CD4-positive, alpha-beta T cell (primary cell): Measurements from ENCODE around the gene GPX1. TPM values are rescaled to one million over a fixed set of nuclear protein-coding genes. Genes with fewer than 3 reads are reported as not detected.

ENCODE experiments used
- ATAC-seq: fragments of 200-7000 bp; cut with Tn5 transposase; one replicate; pipeline ENCODE4 v1.10.0; 2022; ENCODE audit warnings: mild to moderate bottlenecking; ENCODE audit not compliant: poor library complexity
- CTCF ChIA-PET: fragments of 350-600 bp; sonication (Branson Sonifier 250); formaldehyde crosslinking; loops from one replicate; lab custom pipeline; 2021; ENCODE audit warnings: antibody characterized with exemption, inconsistent platforms; lab: Charles Lee
- POLR2A ChIA-PET: fragments of 350-600 bp; sonication (Branson Sonifier 250); formaldehyde crosslinking; loops from one replicate; lab custom pipeline; 2021; ENCODE audit warnings: antibody characterized with exemption, inconsistent platforms; lab: Charles Lee
- DNase-seq, 14 experiments: peaks; one replicate each; pipeline ENCODE4 v3.0.0-alpha.2; 2013 to 2020; ENCODE audit warnings: mixed read lengths in 2 of 14
- H3K27ac ChIP-seq, 2 donors: one replicate each; pipeline versions ENCODE4 v1.5.1 to v1.7.0; 2013; ENCODE audit warnings: low read length in 2 of 2, low read depth in 1 of 2, mild to moderate bottlenecking in 1 of 2
- H3K27me3 ChIP-seq, 2 experiments: 1 replicate in 1 of 2; 2 replicates in 1 of 2; pipeline versions ENCODE4 v1.6.1 to v1.7.0; 2013; ENCODE audit warnings: low read length in 2 of 2, control low read depth in 1 of 2, mild to moderate bottlenecking in 1 of 2, moderate library complexity in 1 of 2; ENCODE audit not compliant: insufficient read depth in 2 of 2, control insufficient read depth in 1 of 2
- H3K36me3 ChIP-seq: one replicate; pipeline ENCODE4 v1.6.1; 2013; ENCODE audit warnings: low read length, control low read depth; ENCODE audit not compliant: insufficient read depth
- H3K4me1 ChIP-seq: one replicate; pipeline ENCODE4 v1.6.1; 2013; ENCODE audit warnings: low read length, control low read depth; ENCODE audit not compliant: insufficient read depth
- H3K4me3 ChIP-seq: one replicate; pipeline ENCODE4 v1.5.1; 2013; ENCODE audit warnings: mild to moderate bottlenecking, low read length, moderate library complexity
- H3K9me3 ChIP-seq, 2 experiments: 1 replicate in 1 of 2; 2 replicates in 1 of 2; pipeline versions ENCODE4 v1.6.1 to v1.7.0; 2013; ENCODE audit warnings: low read length in 2 of 2, mild to moderate bottlenecking in 2 of 2, control low read depth in 1 of 2, moderate library complexity in 1 of 2; ENCODE audit not compliant: control insufficient read depth in 1 of 2, insufficient read depth in 1 of 2
- H3K27ac Mint-ChIP-seq: one replicate; pipeline ENCODE4 v1.8.0; 2020; ENCODE audit warnings: mixed read lengths
- H3K27me3 Mint-ChIP-seq: one replicate; pipeline ENCODE4 v1.8.0; 2021; ENCODE audit warnings: mixed read lengths
- H3K36me3 Mint-ChIP-seq: one replicate; pipeline ENCODE4 v1.8.0; 2021; ENCODE audit warnings: low read depth, mixed read lengths
- H3K4me1 Mint-ChIP-seq: one replicate; pipeline ENCODE4 v1.8.0; 2021; ENCODE audit warnings: low read depth, mixed read lengths
- H3K4me3 Mint-ChIP-seq: one replicate; pipeline ENCODE4 v1.8.0; 2020; ENCODE audit warnings: mild to moderate bottlenecking, mixed read lengths
- H3K9me3 Mint-ChIP-seq: one replicate; pipeline ENCODE4 v1.8.0; 2020; ENCODE audit warnings: mixed read lengths
- CTCF ChIP-seq: fragments of 200-600 bp; IDR thresholded peaks from one replicate; pipeline ENCODE4 v1.8.0; 2022; ENCODE audit warnings: antibody characterized with exemption, mild to moderate bottlenecking
- intact Hi-C, 2 experiments: fragments of 100-400 bp; cut with DNase I in 1 of 2; cut with micrococcal nuclease in 1 of 2; formaldehyde crosslinking; loops; one replicate each; pipeline versions ENCODE4 v1.15.1 to v1.9.0; 2023 to 2025; cut with DNase I, micrococcal nuclease
- total RNA-seq, 174 experiments: library from RNA in 2 of 174; stranded (reverse) in 2 of 174; gene quantifications; one replicate each; pipeline ENCODE4 v1.2.3 and lab custom pipeline; 2021 to 2026

GPX1 gene
- total RNA-seq, 2 experiments from 2014 or later, result 20.8 to 22.9 TPM

GRCh38 chr3:49339941-49340800 lies 18.0 kb downstream of the GPX1 start, which contains the start of gene USP4:
TSS of gene USP4 (minus strand) at chr3:49340053. CDS start at chr3:49340024, 29 bp downstream.
- Mint-ChIP-seq H3K36me3 (peaks cover 21% of the 10 kb centered on the region), H3K9me3 (no peaks in the 10 kb centered on the region), H3K27ac (peak within 1 kb of the TSS; percentile 91), H3K4me3 (peak within 1 kb of the TSS; percentile 86), H3K4me1 (peaks cover 53% of the 10 kb centered on the region), H3K27me3 (no peaks in the 10 kb centered on the region)
- Histone ChIP-seq H3K4me3 (peak within 1 kb of the TSS; percentile 90), H3K27ac (peak within 1 kb of the TSS; percentile 95 to 98), H3K36me3 (peaks cover 18% of the 10 kb centered on the region), H3K4me1 (peaks cover 69% of the 10 kb centered on the region), H3K27me3 (no peaks in the 10 kb centered on the region), H3K9me3 (no peaks in the 10 kb centered on the region)
- intact Hi-C loops, result loop anchor here (1.0 to 5.0 kb wide), 7 partner anchors 18 to 337 kb away; partner anchors contain the start of genes GPX1 (in 2 of the 2), NICN1 (in 2 of the 2), TCTA (in 2 of the 2) and CCDC71 (in 1 of the 2)
- DNase-seq (peak; percentile 82 to 97 (median 92)), ATAC-seq (peak; percentile 84)
- ChIA-PET CTCF (interaction anchor here (0.6 to 2.5 kb wide), 33 partner anchors 8 to 351 kb away, joined by 3 to 32 read pairs (median 3); partner anchors contain the start of genes DAG1, GPX1, NICN1 and RHOA), POLR2A (interaction anchor here (0.6 to 3.2 kb wide), 48 partner anchors 9 to 1252 kb away, joined by 3 to 82 read pairs (median 4); partner anchors contain the start of genes DAG1, GPX1, IMPDH2 and IP6K2)
- peak; percentile 52 for TF ChIP-seq CTCF

- H3K9me3 Mint-ChIP-seq, result no peaks in the 10 kb centered on the region
- Histone ChIP-seq H3K36me3 (peaks cover 24% of the 10 kb centered on the region), H3K4me3 (peak overlapping the region; percentile 90), H3K27ac (peak overlapping the region; percentile 95 to 98), H3K27me3 (no peaks in the 10 kb centered on the region), H3K4me1 (peaks cover 63% of the 10 kb centered on the region), H3K9me3 (no peaks in the 10 kb centered on the region)
- ATAC-seq (peak; percentile 0), DNase-seq (peak in 5 of 14 experiments; percentile 4 to 38 (median 10))
- ChIA-PET CTCF (interaction anchor here (1.0 to 2.5 kb wide), 14 partner anchors 14 to 131 kb away, joined by 3 to 32 read pairs (median 6); partner anchors contain the start of genes DAG1, GPX1, RHOA and TCTA), POLR2A (interaction anchor here (0.6 to 3.2 kb wide), 37 partner anchors 9 to 1251 kb away, joined by 3 to 82 read pairs (median 5); partner anchors contain the start of genes DAG1, GPX1, IP6K2 and KLHDC8B)
- H3K36me3 Mint-ChIP-seq, result peaks cover 27% of the 10 kb centered on the region
- H3K4me3 Mint-ChIP-seq, result peak overlapping the region; percentile 86
- intact Hi-C loops, result loop anchor here in 1 of 2 experiments (5.0 kb wide), 2 partner anchors 88 to 338 kb away; partner anchors contain the start of gene NICN1
- H3K4me1 Mint-ChIP-seq, result peaks cover 54% of the 10 kb centered on the region
- TF ChIP-seq CTCF, result no peak
- H3K27me3 Mint-ChIP-seq, result no peaks in the 10 kb centered on the region
- peak overlapping the region; percentile 91 for H3K27ac Mint-ChIP-seq
Observed at GRCh38 chr3:49339581-49339940, 18.6 kb downstream of the GPX1 start.

- ChIA-PET POLR2A (no interaction called here), CTCF (no interaction called here)
- peaks cover 71% of the 10 kb centered on the region for H3K36me3 ChIP-seq
- intact Hi-C loops, result loop anchor here in 1 of 2 experiments (2.0 kb wide), 1 partner anchor 115 kb away; no protein-coding TSS in a partner anchor
- H3K4me1 ChIP-seq, result peaks cover 39% of the 10 kb centered on the region
- H3K9me3 ChIP-seq, result no peaks in the 10 kb centered on the region
- Mint-ChIP-seq H3K27me3 (no peaks in the 10 kb centered on the region), H3K9me3 (no peaks in the 10 kb centered on the region), H3K27ac (peak overlapping the region; percentile 88), H3K36me3 (peaks cover 62% of the 10 kb centered on the region), H3K4me1 (peaks cover 47% of the 10 kb centered on the region), H3K4me3 (no peak overlapping the region)
- no peak overlapping the region for H3K27ac ChIP-seq
- no peak for ATAC-seq
- TF ChIP-seq CTCF, result no peak
- no peak for DNase-seq
- no peaks in the 10 kb centered on the region for H3K27me3 ChIP-seq
- no peak overlapping the region for H3K4me3 ChIP-seq
Observed at GRCh38 chr3:49333916-49334633, 24.1 kb downstream of the GPX1 start.
